ENCODE measurements around the gene FUNDC2. TPM values are rescaled to one million over a fixed set of nuclear protein-coding genes. Genes with fewer than 3 reads are reported as not detected.

FUNDC2 gene
- polyA plus RNA-seq, 1 donor: 94.9 TPM

- no peak for DNase-seq
- no peaks in the 10 kb centered on the region for H3K9me3 ChIP-seq (ENCODE audit: control insufficient read depth, low read depth, low read length)
- WGBS (ENCODE audit: insufficient coverage, low lambda C conversion rate): no CpG with 5 or more reads among the region's 8 CpGs
- no peaks in the 10 kb centered on the region for H3K4me1 ChIP-seq (ENCODE audit: control insufficient read depth, insufficient read depth, low read length)
- no peaks in the 10 kb centered on the region for H3K27me3 ChIP-seq (ENCODE audit: control insufficient read depth, insufficient read depth, low read length)
- H3K4me3 ChIP-seq (ENCODE audit: low read length): no peak overlapping the region
- no peak overlapping the region for H3K27ac ChIP-seq (ENCODE audit: low read length)
- H3K36me3 ChIP-seq (ENCODE audit: control insufficient read depth, insufficient read depth, low read length): no peaks in the 10 kb centered on the region
These were observed 38.5 kb downstream of the FUNDC2 start for GRCh38 chrX:155065035-155065734.

- no peaks in the 10 kb centered on the region for H3K9me3 ChIP-seq (ENCODE audit: control insufficient read depth, low read depth, low read length)
- H3K27ac ChIP-seq (ENCODE audit: low read length): no peak overlapping the region
- whole genome bisulfite sequencing (ENCODE audit: insufficient coverage, low lambda C conversion rate): no CpG with 5 or more reads among the region's 1 CpG
- H3K27me3 ChIP-seq (ENCODE audit: control insufficient read depth, insufficient read depth, low read length): no peaks in the 10 kb centered on the region
- H3K4me1 ChIP-seq (ENCODE audit: control insufficient read depth, insufficient read depth, low read length): no peaks in the 10 kb centered on the region
- H3K36me3 ChIP-seq (ENCODE audit: control insufficient read depth, insufficient read depth, low read length): no peaks in the 10 kb centered on the region
- no peak for DNase-seq
- no peak overlapping the region for H3K4me3 ChIP-seq (ENCODE audit: low read length)
These were observed 41.5 kb downstream of the FUNDC2 start for GRCh38 chrX:155068165-155068564.

GRCh38 chrX:155069414-155069813 is 42.8 kb downstream of the FUNDC2 start:
- no peaks in the 10 kb centered on the region for H3K27me3 ChIP-seq (ENCODE audit: control insufficient read depth, insufficient read depth, low read length)
- no peak for DNase-seq
- no peaks in the 10 kb centered on the region for H3K4me1 ChIP-seq (ENCODE audit: control insufficient read depth, insufficient read depth, low read length)
- no peak overlapping the region for H3K4me3 ChIP-seq (ENCODE audit: low read length)
- peaks cover 2% of the 10 kb centered on the region for H3K36me3 ChIP-seq (ENCODE audit: control insufficient read depth, insufficient read depth, low read length)
- H3K9me3 ChIP-seq (ENCODE audit: control insufficient read depth, low read depth, low read length): no peaks in the 10 kb centered on the region
- no peak overlapping the region for H3K27ac ChIP-seq (ENCODE audit: low read length)
- no CpG with 5 or more reads among the region's 1 CpG for WGBS (ENCODE audit: insufficient coverage, low lambda C conversion rate)

- Histone ChIP-seq H3K4me3 (ENCODE audit: low read length) (peak overlapping the region; percentile 81), H3K27me3 (ENCODE audit: control insufficient read depth, insufficient read depth, low read length) (no peaks in the 10 kb centered on the region), H3K9me3 (ENCODE audit: control insufficient read depth, low read depth, low read length) (no peaks in the 10 kb centered on the region), H3K27ac (ENCODE audit: low read length) (peak overlapping the region; percentile 80), H3K4me1 (ENCODE audit: control insufficient read depth, insufficient read depth, low read length) (no peaks in the 10 kb centered on the region), H3K36me3 (ENCODE audit: control insufficient read depth, insufficient read depth, low read length) (peaks cover 2% of the 10 kb centered on the region)
- DNase-seq: peak in 1 of 2 donors; percentile 20
- no CpG with 5 or more reads among the region's 12 CpGs for WGBS (ENCODE audit: insufficient coverage, low lambda C conversion rate)
These were observed 43.4 kb downstream of the FUNDC2 start for GRCh38 chrX:155070038-155070437.

GRCh38 chrX:155070663-155070974 is 44.0 kb downstream of the FUNDC2 start:
- WGBS (ENCODE audit: insufficient coverage, low lambda C conversion rate): no CpG with 5 or more reads among the region's 16 CpGs
- Histone ChIP-seq H3K36me3 (ENCODE audit: control insufficient read depth, insufficient read depth, low read length) (peaks cover 4% of the 10 kb centered on the region), H3K27ac (ENCODE audit: low read length) (peak overlapping the region; percentile 80), H3K4me1 (ENCODE audit: control insufficient read depth, insufficient read depth, low read length) (no peaks in the 10 kb centered on the region), H3K27me3 (ENCODE audit: control insufficient read depth, insufficient read depth, low read length) (no peaks in the 10 kb centered on the region), H3K9me3 (ENCODE audit: control insufficient read depth, low read depth, low read length) (no peaks in the 10 kb centered on the region), H3K4me3 (ENCODE audit: low read length) (peak overlapping the region; percentile 81)
- DNase-seq: no peak

- peak within 1 kb of the TSS; percentile 86 for H3K27ac ChIP-seq (ENCODE audit: low read length)
- H3K4me3 ChIP-seq (ENCODE audit: low read length): peak within 1 kb of the TSS; percentile 81
- H3K27me3 ChIP-seq (ENCODE audit: control insufficient read depth, insufficient read depth, low read length): no peaks in the 10 kb centered on the region
- peaks cover 9% of the 10 kb centered on the region for H3K36me3 ChIP-seq (ENCODE audit: control insufficient read depth, insufficient read depth, low read length)
- no CpG with 5 or more reads among the region's 81 CpGs for WGBS (ENCODE audit: insufficient coverage, low lambda C conversion rate)
- no peaks in the 10 kb centered on the region for H3K9me3 ChIP-seq (ENCODE audit: control insufficient read depth, low read depth, low read length)
- H3K4me1 ChIP-seq (ENCODE audit: control insufficient read depth, insufficient read depth, low read length): no peaks in the 10 kb centered on the region
- DNase-seq: peak; percentile 73 to 85
These were observed 44.5 kb downstream of the FUNDC2 start, which contains the start of the genes BRCC3, CMC4 and MTCP1 for GRCh38 chrX:155070975-155071693. BRCC3 (plus strand) TSS chrX:155071508; CDS start chrX:155071528, 20 bp downstream. CMC4 (minus strand) TSS chrX:155071136; CDS start chrX:155064023, 7,113 bp downstream. MTCP1 (minus strand) TSS chrX:155071136; CDS start chrX:155066010, 5,126 bp downstream.

- peaks cover 9% of the 10 kb centered on the region for H3K36me3 ChIP-seq (ENCODE audit: control insufficient read depth, insufficient read depth, low read length)
- WGBS (ENCODE audit: insufficient coverage, low lambda C conversion rate): no CpG with 5 or more reads among the region's 25 CpGs
- no peaks in the 10 kb centered on the region for H3K4me1 ChIP-seq (ENCODE audit: control insufficient read depth, insufficient read depth, low read length)
- H3K27me3 ChIP-seq (ENCODE audit: control insufficient read depth, insufficient read depth, low read length): no peaks in the 10 kb centered on the region
- H3K27ac ChIP-seq (ENCODE audit: low read length): peak overlapping the region; percentile 86
- H3K4me3 ChIP-seq (ENCODE audit: low read length): peak overlapping the region; percentile 81
- DNase-seq: no peak
- no peaks in the 10 kb centered on the region for H3K9me3 ChIP-seq (ENCODE audit: control insufficient read depth, low read depth, low read length)
These were observed 45.1 kb downstream of the FUNDC2 start for GRCh38 chrX:155071694-155072280.

- Histone ChIP-seq H3K9me3 (ENCODE audit: control insufficient read depth, low read depth, low read length) (no peaks in the 10 kb centered on the region), H3K27ac (ENCODE audit: low read length) (no peak overlapping the region), H3K36me3 (ENCODE audit: control insufficient read depth, insufficient read depth, low read length) (peaks cover 6% of the 10 kb centered on the region), H3K27me3 (ENCODE audit: control insufficient read depth, insufficient read depth, low read length) (no peaks in the 10 kb centered on the region), H3K4me3 (ENCODE audit: low read length) (no peak overlapping the region), H3K4me1 (ENCODE audit: control insufficient read depth, insufficient read depth, low read length) (no peaks in the 10 kb centered on the region)
- DNase-seq: peak in 1 of 2 donors; percentile 4
- WGBS (ENCODE audit: insufficient coverage, low lambda C conversion rate): no CpG with 5 or more reads among the region's 24 CpGs
These were observed 59.7 kb downstream of the FUNDC2 start for GRCh38 chrX:155086202-155086840.

- no peaks in the 10 kb centered on the region for H3K9me3 ChIP-seq (ENCODE audit: control insufficient read depth, low read depth, low read length)
- WGBS (ENCODE audit: insufficient coverage, low lambda C conversion rate): no CpG with 5 or more reads among the region's 26 CpGs
- no peak overlapping the region for H3K27ac ChIP-seq (ENCODE audit: low read length)
- no peak overlapping the region for H3K4me3 ChIP-seq (ENCODE audit: low read length)
- no peak for DNase-seq
- H3K4me1 ChIP-seq (ENCODE audit: control insufficient read depth, insufficient read depth, low read length): no peaks in the 10 kb centered on the region
- peaks cover 6% of the 10 kb centered on the region for H3K36me3 ChIP-seq (ENCODE audit: control insufficient read depth, insufficient read depth, low read length)
- H3K27me3 ChIP-seq (ENCODE audit: control insufficient read depth, insufficient read depth, low read length): no peaks in the 10 kb centered on the region
These were observed 60.5 kb downstream of the FUNDC2 start for GRCh38 chrX:155086961-155087735.

All from large intestine (tissue), 3 donors.